GM19452 (cell line): Measurements from ENCODE around the gene MEIS2.

ENCODE experiments used
- ATAC-seq: cut with Tn5 transposase; IDR thresholded peaks from one replicate; pipeline ENCODE4 v1.9.1; 2021; ENCODE audit not compliant: unreplicated experiment

Gene MEIS2

GRCh38 chr15:36940219-36940618 is 160.1 kb downstream of the MEIS2 start:
- no peak for ATAC-seq

- ATAC-seq: no peak
Measured at GRCh38 chr15:36938764-36939163, 161.6 kb downstream of the MEIS2 start.

DNA sequence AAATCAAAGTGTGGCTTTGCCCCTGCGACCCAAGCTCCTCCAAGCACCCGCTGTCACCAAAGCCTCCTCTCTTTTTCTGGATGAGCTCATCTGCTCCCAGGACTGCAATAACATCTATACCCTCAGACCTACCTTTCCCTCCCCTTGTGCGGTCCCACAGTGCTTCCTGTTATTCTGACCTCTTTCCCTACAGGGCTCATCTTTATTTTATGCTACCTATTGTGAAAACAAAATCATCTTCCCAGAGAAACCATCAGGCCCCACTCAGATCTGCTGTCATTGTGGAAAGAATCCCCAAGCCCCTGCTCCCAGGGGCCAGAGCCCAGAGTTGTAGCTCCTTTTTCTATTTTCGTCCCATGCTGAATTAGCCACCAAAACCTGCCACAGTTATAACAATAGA is 162.2 kb downstream of the MEIS2 start:
- ATAC-seq: no peak

DNA sequence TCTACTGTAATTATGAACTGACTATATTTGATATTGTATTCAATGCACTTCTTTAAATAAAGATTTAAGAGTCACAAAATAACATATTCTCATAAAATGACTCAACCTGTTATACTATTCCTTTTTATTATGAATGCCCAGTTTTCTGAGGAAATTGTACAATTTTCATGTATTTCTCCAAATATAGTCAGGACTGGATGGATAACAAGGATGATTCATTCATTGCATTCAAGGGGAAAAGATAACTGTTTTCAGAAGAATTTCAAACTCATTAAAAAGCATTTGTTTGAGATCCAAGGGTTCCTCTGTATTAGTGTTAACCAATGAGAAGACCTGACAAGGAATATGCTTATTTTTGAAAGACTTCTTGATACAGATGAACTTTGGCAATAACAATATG is 163.7 kb downstream of the MEIS2 start:
- ATAC-seq: no peak

GRCh38 chr15:36933255-36933990 is 166.9 kb downstream of the MEIS2 start:
- no peak for ATAC-seq

DNA sequence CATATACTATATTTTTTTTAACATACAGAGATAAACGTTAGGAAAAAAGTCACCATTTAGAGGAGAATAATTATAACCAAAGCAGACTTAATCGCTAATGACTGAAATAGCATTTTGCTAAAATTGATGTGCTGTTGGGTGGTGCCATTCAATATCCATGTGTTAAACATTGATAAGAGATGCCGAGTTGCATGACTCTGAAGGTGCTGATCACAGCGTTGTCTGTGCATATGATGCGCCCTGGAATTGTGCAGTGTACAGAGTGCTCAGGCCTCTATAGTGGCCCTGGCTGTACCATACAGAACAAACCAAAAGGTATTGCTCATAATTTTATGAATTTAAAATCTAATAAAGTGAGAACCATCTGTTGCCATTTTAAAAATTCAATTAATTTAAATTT is 168.3 kb downstream of the MEIS2 start:
- ATAC-seq: no peak

DNA sequence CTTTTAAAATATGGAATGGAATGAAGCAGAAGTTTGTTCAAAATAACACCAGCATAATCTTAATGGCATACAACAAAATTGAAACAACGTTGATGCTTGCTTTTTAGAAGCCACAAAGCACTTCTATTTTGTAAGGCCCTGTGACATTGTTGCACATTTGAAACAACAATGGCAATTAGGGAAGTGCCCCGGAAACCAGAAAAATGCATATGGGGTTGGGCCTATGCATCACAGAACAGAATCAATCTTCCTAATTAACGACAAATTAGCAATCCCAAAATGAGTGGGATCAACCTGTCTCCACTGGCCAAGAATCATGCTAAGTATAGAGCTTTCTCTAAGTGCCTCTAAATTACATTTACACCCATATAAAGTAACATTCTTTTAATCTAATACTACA is 168.9 kb downstream of the MEIS2 start:
- no peak for ATAC-seq

- no peak for ATAC-seq
Measured at GRCh38 chr15:36926427-36926825, 173.9 kb downstream of the MEIS2 start.

DNA sequence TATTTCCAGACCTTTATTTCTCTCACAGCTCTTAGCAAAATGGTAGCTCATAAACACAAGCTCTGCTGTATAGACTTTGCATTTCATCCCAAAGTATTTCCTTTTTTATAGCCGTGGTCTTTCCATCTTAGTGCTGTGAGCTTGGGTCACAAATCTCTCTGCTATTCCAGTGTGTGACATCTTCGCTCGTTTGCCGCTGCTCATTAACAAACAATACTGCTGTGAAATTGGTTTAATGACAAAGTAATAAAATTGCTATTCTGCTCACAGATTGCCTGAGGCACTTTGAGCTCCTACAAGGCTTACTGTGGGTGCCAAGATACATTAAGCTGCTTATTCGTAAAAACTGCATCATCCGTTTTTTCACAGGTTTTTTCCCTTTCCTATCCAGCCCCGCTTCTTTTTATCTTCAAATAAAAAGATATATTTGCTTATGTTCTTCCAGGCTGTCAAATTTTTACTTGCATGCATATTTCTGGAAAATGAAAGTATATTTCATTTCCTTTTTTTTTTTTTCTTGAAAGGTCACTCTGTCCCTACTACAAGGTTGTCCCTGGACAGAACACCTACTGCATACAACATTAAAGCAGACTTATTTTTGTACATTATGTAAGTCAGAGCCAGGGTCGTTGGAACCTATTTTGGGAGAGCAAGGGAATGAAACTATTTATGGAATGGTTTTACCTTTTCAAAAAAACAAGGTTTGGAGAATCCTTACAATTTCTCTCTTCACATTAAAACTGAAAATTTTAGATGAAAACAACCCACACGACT is 174.5 kb downstream of the MEIS2 start:
- ATAC-seq: no peak

DNA sequence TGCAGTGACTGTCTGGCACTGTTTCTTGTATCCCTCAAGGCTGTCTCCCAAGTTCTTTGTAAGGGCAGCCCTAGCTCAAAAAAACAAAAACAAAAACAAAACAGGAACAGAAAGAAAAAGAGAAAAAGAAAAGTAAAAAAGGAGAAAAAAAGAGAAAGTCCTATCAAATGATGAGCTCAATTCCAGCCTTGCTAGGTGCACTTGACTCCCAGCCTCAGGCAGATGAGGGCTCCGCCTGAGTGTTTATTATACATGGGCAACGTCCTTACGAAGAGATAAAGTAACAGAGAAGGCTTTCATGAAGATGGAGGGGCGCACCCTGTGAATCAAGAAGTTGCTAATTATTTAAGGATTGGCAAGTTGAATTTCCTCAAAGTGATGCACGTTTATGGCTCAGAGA is 175.3 kb downstream of the MEIS2 start:
- ATAC-seq: no peak

DNA sequence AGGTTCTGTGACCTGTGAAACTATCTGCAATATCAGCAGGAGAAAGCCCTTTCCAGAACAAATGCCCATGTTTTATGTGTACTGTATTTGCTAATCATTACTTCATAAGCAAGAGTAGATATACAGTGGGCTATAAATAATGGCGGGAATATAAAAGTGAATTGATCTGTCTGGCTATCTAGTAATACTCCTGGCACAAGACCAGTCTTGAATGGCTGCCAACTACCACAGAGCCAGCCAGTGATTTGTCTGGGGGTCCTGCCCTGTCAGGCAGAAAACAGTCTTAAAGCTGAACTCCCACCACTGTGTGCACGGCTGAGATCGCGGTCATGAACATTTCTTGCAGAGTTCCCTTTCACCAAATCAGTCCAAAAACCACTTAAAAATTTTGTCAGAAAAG is 176.3 kb downstream of the MEIS2 start:
- ATAC-seq: no peak

- no peak for ATAC-seq
Measured at GRCh38 chr15:36921484-36922091, 178.8 kb downstream of the MEIS2 start.

GRCh38 chr15:36917411-36918267 is 182.7 kb downstream of the MEIS2 start:
- ATAC-seq: no peak

DNA sequence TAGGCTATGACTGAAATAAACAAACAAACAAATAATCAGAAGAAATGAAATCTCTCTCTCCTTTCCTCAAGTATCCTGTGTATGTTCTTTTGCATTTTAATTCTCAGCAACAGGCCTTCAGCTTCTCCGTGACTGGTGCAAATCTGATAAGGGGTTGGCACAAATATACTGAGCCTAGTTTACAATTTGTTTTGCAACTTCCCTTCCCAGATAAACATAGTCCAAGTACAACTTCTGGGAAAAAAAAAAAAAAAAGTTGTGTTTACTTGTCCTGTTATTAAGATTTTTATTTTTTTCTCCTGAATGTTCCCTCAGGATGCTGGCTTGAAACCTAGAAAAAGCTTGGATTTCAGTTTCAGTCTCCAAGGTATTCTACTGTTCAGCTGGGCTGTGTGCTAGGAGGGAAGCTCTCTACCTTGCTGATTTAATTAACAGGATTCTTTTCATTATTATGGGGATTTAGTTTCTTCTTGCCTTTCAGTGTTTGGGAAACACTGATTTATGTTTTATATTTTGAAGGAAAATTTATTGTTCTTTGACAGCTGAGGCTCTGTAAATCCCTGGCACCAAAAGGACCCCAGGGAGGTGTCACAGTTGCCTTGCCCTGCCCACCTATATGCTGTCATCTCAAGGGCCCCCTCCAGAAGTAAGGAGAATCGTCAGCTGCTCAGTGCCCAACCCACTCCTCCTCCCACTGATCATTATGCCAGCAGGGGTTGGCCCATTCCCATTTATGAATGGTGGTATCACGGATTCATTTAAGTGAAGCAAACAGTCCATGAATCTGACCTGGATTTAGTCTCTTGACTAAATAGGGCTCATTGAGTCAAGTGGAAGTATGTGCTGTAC is 185.2 kb downstream of the MEIS2 start:
- ATAC-seq: no peak

- ATAC-seq: no peak
Measured at GRCh38 chr15:36914466-36914865, 185.9 kb downstream of the MEIS2 start.

DNA sequence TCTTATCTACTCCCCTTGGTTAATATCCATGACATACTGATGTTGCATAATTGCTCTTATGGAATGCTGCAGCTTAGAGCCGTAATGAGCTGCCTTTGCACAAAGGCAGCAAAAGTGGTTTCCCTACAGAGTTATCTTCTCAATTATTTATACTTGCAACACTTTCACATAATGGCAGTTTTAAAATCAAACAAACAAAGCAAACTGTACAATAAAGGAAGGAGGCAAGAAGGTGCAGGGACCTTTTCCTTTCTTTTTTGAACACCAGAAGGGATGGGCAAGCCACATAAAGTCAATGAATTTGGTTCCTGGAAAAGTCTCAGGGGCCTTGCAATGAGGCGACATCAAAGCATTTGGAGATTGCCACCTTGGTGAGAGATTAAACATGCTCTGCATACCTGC is 188.0 kb downstream of the MEIS2 start:
- ATAC-seq: no peak

DNA sequence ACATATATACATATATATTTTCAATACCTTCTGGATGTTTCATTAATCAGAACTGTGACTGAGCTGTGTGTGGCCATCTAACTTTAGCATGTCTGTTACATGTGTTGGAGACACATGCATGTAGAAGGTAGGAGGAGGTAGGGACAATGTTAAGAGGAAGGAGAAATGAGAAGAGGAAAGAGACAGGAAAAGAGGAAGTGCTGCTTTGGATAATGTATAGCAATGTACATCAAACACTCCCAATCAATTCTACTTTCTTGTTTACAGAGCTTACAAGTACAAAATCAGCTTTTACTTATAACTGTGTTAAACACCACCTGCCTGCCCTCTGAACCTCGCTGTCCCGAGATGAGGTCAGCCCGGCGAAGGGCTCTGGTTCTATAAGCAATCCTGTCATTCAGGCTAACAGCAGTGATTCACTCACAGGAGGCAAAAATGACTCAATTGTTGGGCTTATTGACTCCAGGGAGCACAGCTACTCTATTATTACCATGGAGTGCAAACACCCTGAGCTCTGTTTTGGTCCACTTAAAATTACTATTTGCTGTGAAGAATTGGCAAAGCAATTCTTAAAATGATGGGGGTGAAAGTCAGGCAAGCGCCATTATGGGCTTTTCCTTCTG is 188.9 kb downstream of the MEIS2 start:
- ATAC-seq: no peak

GRCh38 chr15:36908991-36909390 is 191.4 kb downstream of the MEIS2 start:
- no peak for ATAC-seq

DNA sequence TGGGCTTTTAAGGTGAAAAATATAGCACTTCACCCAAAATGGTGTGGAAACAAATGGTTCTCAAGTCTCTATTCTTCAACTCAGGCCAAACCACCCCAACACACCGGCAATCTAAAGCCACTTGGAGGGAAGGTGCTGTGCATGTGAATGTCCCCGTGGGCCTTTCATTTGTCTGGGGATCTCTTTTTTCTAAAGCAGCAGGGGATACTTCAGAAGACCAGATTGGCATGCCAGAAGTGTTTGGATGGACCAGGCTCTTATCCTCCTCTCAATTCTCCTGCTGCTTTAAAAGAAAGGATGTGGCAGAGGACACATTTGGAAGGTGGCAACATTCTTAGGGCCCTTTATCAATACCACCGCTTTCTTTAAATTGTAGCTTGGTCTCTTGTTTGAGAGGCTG is 193.1 kb downstream of the MEIS2 start:
- ATAC-seq: no peak

- no peak for ATAC-seq
Measured at GRCh38 chr15:36905908-36906307, 194.4 kb downstream of the MEIS2 start.
